HS-27A (cell line): Measurements from ENCODE around the gene FCN2.

Experiments used
- DNase-seq: peaks from one replicate; pipeline ENCODE4 v3.0.0-alpha.2; 2012; ENCODE audit warnings: low read depth, missing footprints

Gene FCN2

DNA sequence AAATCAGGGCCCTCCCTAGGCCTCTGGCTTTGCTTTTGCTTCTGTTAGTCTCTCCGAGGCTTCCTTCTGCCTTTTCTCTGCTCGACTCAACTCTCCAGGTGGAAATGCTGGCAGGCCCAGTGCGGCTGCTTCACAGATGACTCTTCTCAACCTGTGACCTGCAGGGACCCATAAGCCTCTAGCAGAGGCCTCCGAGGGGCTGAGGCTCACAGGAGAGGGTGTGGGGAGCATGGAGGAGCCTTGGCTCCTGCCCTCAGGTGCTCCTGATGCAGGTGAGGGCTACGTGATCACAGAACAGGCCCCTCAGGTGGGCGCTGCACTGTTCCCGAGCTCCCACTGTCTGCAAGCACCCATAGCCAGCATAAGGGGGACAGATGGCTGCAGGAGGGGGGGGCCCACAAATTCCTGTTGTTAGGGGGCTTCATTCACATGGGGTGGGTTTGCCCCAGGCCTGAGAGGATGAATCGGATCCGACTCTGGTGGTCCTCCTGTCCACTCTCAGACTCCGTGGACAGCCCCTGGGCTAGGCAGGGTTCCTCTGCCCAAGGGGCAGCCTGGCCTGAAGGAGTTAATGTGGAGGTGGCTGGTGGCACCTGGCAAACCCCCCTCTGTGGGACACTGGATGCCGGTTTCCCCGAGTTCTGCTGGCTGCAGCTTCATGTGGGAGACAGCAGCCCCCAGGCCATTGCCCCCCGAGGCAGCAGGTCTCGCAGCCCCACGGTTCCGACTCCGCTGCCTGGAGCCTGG lies 10.9 kb upstream of the FCN2 start:
- no peak for DNase-seq

GRCh38 chr9:134870301-134870694 lies 10.3 kb upstream of the FCN2 start:
- DNase-seq = no peak

- no peak for DNase-seq
Observed at GRCh38 chr9:134870746-134871662, 9.6 kb upstream of the FCN2 start.

- DNase-seq = no peak
Observed at GRCh38 chr9:134871697-134872340, 8.8 kb upstream of the FCN2 start.

GRCh38 chr9:134872482-134873231 lies 8.0 kb upstream of the FCN2 start:
- no peak for DNase-seq

GRCh38 chr9:134875371-134875770 lies 5.2 kb upstream of the FCN2 start:
- DNase-seq = no peak

GRCh38 chr9:134877541-134877940 lies 3.1 kb upstream of the FCN2 start:
- no peak for DNase-seq

DNA sequence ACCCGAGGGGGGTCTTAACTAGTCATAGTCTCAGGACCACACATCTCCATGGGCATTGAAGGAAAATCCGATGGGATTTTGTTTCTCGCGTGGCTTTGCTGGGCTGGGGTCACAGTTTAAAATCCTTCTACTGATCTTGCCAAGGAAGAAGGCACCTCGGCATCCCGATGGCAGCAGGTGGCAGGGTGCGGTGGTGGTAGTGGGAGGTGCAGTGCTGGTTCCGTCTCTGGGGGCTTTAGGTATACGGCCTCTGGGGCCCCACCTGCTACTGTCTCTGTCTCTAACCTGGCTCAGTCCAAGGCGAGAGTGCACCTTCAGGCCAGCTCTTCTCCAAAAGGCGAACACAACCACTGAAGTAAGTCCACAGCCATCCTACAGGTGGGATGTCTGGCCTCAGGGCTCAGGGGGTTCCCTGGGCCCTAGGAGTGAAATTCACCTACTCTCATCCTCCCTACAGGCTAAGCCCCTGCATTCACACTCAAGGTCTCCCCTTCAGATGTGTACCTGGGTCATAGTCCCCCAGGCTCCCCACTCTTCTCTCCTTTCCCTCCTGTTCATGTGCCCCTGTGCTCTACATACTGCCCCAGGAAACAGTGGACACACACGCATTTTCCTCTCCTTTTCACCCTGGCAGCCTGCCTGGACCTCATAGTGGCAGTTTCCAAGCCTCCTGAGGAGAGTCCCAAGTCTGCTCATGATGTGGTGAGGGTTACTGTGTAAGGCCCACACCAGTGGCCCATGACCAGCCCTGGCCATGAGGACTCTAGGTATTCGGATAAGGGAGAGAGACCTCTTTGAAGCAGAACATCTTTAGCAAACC lies 736 bp upstream of the FCN2 start:
- no peak for DNase-seq

- DNase-seq = no peak
Observed at GRCh38 chr9:134881313-134881670, 682 bp downstream of the FCN2 start.

GRCh38 chr9:134882204-134882785 lies 1.7 kb downstream of the FCN2 start:
- DNase-seq = no peak

GRCh38 chr9:134883040-134883782 lies 2.6 kb downstream of the FCN2 start:
- no peak for DNase-seq

- no peak for DNase-seq
Observed at GRCh38 chr9:134884492-134884891, 3.9 kb downstream of the FCN2 start.

DNA sequence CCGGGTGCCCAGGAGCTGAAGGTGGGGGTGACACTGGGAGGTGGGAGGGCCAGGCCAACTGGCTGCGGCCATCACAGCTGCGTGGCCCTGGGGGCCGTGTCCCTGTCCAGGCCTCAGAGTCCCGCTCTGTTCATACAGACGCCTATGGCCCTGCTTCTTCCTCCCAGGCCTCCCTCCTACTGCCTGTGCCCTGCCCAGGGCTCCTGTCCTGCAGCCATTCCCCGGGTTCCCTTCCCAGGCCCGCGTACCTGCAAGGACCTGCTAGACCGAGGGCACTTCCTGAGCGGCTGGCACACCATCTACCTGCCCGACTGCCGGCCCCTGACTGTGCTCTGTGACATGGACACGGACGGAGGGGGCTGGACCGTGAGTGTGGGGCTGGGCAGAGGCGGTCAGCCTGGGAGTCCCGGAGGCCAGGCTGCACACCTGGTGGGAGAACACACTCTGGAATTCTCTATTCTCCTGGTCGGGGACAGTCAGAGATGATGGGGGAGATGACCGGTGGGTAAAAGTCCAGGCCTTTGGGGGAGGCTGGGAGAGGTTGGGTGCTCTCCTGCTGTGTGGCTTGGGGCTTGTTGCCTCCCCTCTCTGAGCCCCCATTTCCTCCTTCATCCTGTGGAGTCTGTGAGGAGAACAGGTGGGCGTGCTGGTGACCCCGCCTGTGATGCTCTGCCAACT lies 4.5 kb downstream of the FCN2 start:
- no peak for DNase-seq

DNA sequence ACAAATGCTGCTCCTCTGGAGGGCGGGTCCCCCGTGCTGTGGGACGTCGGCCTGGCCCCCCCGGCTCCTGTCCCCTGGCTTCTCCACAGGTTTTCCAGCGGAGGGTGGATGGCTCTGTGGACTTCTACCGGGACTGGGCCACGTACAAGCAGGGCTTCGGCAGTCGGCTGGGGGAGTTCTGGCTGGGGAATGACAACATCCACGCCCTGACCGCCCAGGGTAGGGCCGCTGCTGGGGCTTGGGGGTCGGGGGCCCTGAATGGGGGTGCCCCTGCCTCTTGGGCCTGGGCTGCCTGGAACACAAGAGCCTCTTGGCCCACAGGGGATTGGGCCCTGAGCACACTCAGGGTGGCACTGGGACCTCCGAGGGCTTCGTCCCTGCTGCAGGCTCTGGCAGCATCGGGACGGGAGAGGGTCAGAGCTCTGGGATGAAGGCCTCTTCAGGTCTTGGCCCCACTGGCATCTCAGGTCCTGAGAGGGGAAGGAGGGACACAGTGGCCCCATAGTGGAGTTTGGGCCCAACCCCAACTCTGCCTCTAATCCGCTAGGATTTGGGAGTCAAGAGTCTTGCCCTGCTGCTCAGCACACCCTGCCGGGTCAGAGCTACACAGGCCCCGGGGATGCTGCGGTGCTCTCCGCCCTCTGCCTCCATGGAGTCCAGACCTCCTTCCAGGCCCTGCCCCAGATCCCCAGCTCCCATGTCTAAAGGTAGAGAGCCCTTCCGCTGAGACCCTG lies 5.2 kb downstream of the FCN2 start:
- no peak for DNase-seq

- no peak for DNase-seq
Observed at GRCh38 chr9:134886413-134886913, 5.9 kb downstream of the FCN2 start.

GRCh38 chr9:134887219-134887618 lies 6.6 kb downstream of the FCN2 start:
- no peak for DNase-seq

- DNase-seq = no peak
Observed at GRCh38 chr9:134887686-134888602, 7.3 kb downstream of the FCN2 start.
